Activated T-helper 1 cell treated with anti-CD3 and anti-CD28 coated beads, Interleukin-12 subunit alpha, Interleukin-12 subunit beta, Interleukin-2, Interleukin-4 antibody, amounts not matched to agents 30 ng/mL and 10 ng/mL and 1 ng/mL, durations not matched to agents 14 hours and 24 hours and 36 hours (primary cell): ENCODE data around the gene OPCML. TPM values are rescaled to one million over a fixed set of nuclear protein-coding genes. Genes with fewer than 3 reads are reported as not detected.

Source experiments
- DNase-seq: peaks from one replicate; pipeline ENCODE4 v3.0.0; 2021; ENCODE audit warnings: low spot score
- H3K27ac Mint-ChIP-seq: one replicate; pipeline ENCODE4 v1.8.0; 2021; ENCODE audit warnings: mild to moderate bottlenecking, mixed read lengths
- H3K27me3 Mint-ChIP-seq: one replicate; pipeline ENCODE4 v1.8.0; 2022; ENCODE audit warnings: mild to moderate bottlenecking, moderate library complexity, mixed read lengths; ENCODE audit not compliant: insufficient read depth
- H3K36me3 Mint-ChIP-seq: one replicate; pipeline ENCODE4 v1.8.0; 2021; ENCODE audit warnings: low read depth, mixed read lengths
- H3K4me1 Mint-ChIP-seq: one replicate; pipeline ENCODE4 v1.8.0; 2021; ENCODE audit warnings: low read depth, mixed read lengths
- H3K4me3 Mint-ChIP-seq: one replicate; pipeline ENCODE4 v1.8.0; 2021; ENCODE audit warnings: mild to moderate bottlenecking, moderate library complexity, mixed read lengths
- H3K9me3 Mint-ChIP-seq: one replicate; pipeline ENCODE4 v1.8.0; 2021; ENCODE audit warnings: mixed read lengths
- intact Hi-C: fragments of 100-400 bp; cut with micrococcal nuclease; formaldehyde crosslinking; loops from one replicate; pipeline ENCODE4 v1.15.1; 2024
- total RNA-seq: library from RNA; stranded (reverse); gene quantifications from 2 replicates; pipeline ENCODE4 v1.2.3, GENCODE V29; 2022

Gene OPCML
- total RNA-seq, 1 donor from 2014 or later = not detected

- no peak for DNase-seq
- Mint-ChIP-seq H3K4me3 (no peak overlapping the region), H3K36me3 (no peaks in the 10 kb centered on the region), H3K9me3 (peaks cover 6% of the 10 kb centered on the region), H3K27ac (no peak overlapping the region), H3K4me1 (no peaks in the 10 kb centered on the region), H3K27me3 (no peaks in the 10 kb centered on the region)
- intact Hi-C loops = no loop called here
These were observed 1165.0 kb downstream of the OPCML start for GRCh38 chr11:132367293-132367692.

- Mint-ChIP-seq H3K36me3 (no peaks in the 10 kb centered on the region), H3K27me3 (no peaks in the 10 kb centered on the region), H3K27ac (no peak overlapping the region), H3K4me1 (no peaks in the 10 kb centered on the region), H3K4me3 (no peak overlapping the region), H3K9me3 (peaks cover 6% of the 10 kb centered on the region)
- DNase-seq = no peak
- intact Hi-C loops = no loop called here
These were observed 1166.7 kb downstream of the OPCML start for GRCh38 chr11:132365650-132366049.
